NCI-H128 (cell line): Measurements from ENCODE around the gene C13orf46.
"Not testable (repeated sequence)": the region's sequence is repeated elsewhere in the genome, so short reads cannot be mapped to it uniquely, and the experiment has no call there.

ENCODE experiments used
- DNase-seq: peaks from one replicate; lab custom pipeline; 2025; ENCODE audit not compliant: unreplicated experiment; lab: John Stamatoyannopoulos, UW

Gene C13orf46

DNA sequence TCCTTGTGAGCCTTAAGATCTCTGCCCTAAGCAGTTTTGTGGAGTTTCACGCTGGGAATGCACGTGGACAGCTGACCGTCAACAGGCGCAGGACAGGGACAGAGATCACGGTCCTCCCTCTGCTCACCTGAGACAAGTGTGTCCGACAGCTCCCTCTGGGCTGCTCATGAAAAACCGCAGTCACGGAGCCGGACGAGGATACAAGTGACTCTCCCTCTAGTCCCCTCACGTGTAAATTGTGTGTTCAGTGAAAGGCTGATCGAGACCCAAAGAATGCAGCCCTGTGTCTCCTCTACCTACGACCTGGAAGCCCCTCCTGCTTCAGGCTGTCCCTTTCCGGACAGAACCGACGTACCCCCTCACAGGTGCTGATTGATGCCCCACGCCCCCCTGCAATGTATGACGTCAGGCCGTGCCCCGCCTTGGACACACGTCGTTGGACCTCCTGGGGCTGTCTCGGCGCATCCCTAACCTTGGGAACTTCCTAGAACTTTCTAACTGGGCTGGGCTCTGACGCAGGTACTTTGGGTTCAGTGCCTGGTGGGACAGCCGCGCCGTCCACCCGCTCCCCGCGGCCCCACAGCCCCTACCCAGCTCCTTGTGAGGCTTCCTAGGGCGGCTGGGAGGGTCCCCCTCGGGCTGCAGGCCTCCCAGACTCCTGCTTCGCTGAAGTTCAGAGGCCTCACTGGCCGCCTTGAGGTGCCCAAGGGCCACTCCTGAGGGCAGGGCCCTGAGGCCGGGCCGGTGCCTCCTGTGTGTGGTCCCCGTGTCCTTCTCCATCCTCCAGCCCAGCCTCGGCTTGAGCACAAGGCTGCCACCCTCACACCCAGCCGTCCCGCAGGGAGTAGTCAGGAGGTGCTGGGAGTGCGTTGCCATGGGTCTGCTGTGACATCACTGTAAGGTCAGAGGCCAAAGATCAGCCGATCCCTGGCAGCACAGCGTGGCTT is at the start of gene C13orf46:
Gene C13orf46 (minus strand): TSS at position 859 of the 947 bp plus-strand sequence. CDS start 79 bp downstream, at position 780.
- DNase-seq = no peak

GRCh38 chr13:114022876-114023275 is 49.0 kb upstream of the C13orf46 start:
- no peak for DNase-seq

DNA sequence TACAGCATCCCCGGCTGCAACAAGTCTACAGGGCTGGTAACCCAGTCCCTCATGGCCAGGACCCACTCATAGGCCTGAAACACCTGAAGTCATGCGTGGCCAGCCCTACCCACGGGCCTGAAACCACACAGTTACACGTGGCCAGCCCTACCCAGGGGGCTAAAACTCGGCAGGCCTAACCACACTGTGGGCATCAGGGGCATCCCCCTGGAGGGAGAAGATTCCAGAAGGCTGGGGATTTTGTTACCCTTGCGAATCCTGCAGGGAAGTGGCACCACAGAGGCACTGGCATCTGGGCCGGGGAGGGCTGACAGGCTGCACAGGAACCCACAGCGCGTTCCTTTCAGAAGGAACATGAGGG is 48.4 kb upstream of the C13orf46 start:
- DNase-seq = no peak

DNA sequence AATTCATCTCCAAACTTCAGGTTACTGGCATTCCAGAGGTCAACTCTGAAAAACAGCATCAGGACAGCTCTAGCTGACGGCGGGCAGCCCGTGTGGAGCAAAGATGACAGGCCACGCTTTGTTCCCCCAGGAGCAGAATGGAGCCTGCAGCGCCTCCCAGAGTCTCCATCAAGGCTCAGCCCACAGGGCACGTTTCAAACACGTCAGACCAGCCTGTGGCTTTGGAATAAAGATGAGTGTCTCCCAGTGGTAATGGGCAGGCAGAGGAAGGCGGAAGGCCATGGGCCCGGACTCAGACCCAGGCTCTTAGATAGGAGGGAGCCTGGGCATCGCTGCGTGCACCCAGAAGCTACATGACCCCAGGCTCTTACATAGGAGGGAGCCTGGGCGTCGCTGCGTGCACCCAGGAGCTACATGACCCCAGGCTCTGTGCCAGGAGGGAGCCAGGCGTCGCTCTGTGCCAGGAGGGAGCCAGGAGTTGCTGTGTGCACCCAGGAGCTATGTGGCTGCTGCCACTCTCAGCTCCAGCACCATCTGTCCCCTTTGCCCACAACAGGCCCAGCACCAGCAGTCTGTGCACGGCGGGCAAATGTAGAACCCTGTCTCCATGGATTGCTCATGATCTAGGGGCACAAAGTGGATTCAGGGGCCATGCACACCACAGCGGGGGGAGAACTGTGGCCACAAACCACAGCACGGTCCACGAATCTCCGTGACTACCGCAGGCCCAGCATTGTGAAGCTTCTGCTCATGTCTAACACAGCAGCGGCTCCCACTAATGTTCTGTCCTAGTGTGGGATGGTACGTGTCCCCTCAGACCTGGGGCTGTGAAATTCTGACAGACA is 47.8 kb upstream of the C13orf46 start:
- DNase-seq = no peak

GRCh38 chr13:114020750-114021463 is 47.0 kb upstream of the C13orf46 start:
- DNase-seq = no peak

- DNase-seq = not testable (repeated sequence)
Observed at GRCh38 chr13:114020134-114020533, 46.3 kb upstream of the C13orf46 start.

- no peak for DNase-seq
Observed at GRCh38 chr13:114019367-114019766, 45.5 kb upstream of the C13orf46 start.

- DNase-seq = no peak
Observed at GRCh38 chr13:114018461-114019055, 44.7 kb upstream of the C13orf46 start.

GRCh38 chr13:114017966-114018365 is 44.1 kb upstream of the C13orf46 start:
- no peak for DNase-seq

- DNase-seq = no peak
Observed at GRCh38 chr13:114017028-114017630, 43.3 kb upstream of the C13orf46 start.

GRCh38 chr13:114016321-114017027 is 42.6 kb upstream of the C13orf46 start:
- no peak for DNase-seq

GRCh38 chr13:114015969-114016295 is 42.1 kb upstream of the C13orf46 start:
- DNase-seq = no peak

GRCh38 chr13:114015111-114015968 is 41.5 kb upstream of the C13orf46 start:
- no peak for DNase-seq

- DNase-seq = no peak
Observed at GRCh38 chr13:114013952-114014629, 40.2 kb upstream of the C13orf46 start.

- DNase-seq = no peak
Observed at GRCh38 chr13:114013336-114013735, 39.5 kb upstream of the C13orf46 start.

GRCh38 chr13:114012921-114013320 is 39.0 kb upstream of the C13orf46 start:
- no peak for DNase-seq

DNA sequence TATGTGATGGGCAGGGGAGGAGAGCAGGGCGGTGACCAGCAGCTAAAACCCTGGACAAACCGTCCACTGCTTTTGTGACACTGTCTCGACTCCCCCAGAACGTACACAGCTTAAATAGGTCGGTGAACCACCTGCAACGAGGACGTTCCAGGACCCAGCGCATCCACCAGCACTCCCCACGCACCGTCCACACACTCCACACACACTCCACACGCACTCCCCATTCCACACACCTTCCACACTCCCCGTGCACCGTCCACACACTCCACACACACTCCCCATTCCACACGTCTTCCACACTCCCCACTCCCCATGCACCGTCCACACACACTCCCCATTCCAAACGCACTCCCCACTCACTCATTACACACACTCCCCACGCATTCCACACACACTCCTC is 38.3 kb upstream of the C13orf46 start:
- DNase-seq = no peak

DNA sequence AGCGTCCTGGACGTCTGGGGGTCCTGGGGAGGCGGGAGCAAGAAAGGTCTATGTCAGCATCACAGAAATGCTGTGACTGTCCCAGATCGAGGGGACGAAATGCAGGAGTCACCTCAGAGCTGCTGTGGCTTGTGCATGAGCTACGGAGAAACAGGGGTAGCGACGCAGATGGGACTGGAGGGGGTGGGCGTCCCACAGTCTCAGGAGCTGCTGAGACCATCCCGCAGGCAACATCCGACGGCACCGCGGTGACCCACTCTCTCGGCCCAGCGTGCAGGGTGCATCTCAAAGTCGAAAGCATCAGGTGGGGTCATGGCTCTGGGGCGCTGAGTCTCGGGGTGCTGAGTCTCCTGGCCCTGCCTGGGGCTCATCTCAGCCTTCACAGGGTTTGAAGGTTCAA is 37.4 kb upstream of the C13orf46 start:
- no peak for DNase-seq
